IPS-20b (cell line): Measurements from ENCODE around the gene PHTF2.

Source experiments
- H3K27ac ChIP-seq: one replicate; pipeline ENCODE4 v1.5.1; 2013; ENCODE audit warnings: low read length
- H3K27me3 ChIP-seq: 2 replicates; pipeline ENCODE4 v1.6.1; 2013; ENCODE audit warnings: mild to moderate bottlenecking, low read length, inconsistent platforms; ENCODE audit not compliant: insufficient read depth
- H3K36me3 ChIP-seq: 2 replicates; pipeline ENCODE4 v1.6.1; 2013; ENCODE audit warnings: low read depth, mild to moderate bottlenecking, inconsistent platforms, low read length, moderate library complexity; ENCODE audit not compliant: insufficient read depth
- H3K4me1 ChIP-seq: 2 replicates; pipeline ENCODE4 v1.6.1; 2013; ENCODE audit warnings: mild to moderate bottlenecking, control low read depth, inconsistent platforms, low read length, moderate library complexity; ENCODE audit not compliant: insufficient read depth
- H3K4me3 ChIP-seq: 2 replicates; pipeline ENCODE4 v1.5.1; 2013; ENCODE audit warnings: mild to moderate bottlenecking, low read length, inconsistent platforms
- H3K9ac ChIP-seq: 2 replicates; pipeline ENCODE4 v1.6.1; 2013; ENCODE audit warnings: low read depth, mild to moderate bottlenecking, inconsistent platforms, low read length, moderate library complexity
- H3K9me3 ChIP-seq: 2 replicates; pipeline ENCODE4 v1.6.1; 2013; ENCODE audit warnings: mild to moderate bottlenecking, low read depth, low read length, inconsistent platforms; ENCODE audit not compliant: insufficient read depth

PHTF2 gene

DNA sequence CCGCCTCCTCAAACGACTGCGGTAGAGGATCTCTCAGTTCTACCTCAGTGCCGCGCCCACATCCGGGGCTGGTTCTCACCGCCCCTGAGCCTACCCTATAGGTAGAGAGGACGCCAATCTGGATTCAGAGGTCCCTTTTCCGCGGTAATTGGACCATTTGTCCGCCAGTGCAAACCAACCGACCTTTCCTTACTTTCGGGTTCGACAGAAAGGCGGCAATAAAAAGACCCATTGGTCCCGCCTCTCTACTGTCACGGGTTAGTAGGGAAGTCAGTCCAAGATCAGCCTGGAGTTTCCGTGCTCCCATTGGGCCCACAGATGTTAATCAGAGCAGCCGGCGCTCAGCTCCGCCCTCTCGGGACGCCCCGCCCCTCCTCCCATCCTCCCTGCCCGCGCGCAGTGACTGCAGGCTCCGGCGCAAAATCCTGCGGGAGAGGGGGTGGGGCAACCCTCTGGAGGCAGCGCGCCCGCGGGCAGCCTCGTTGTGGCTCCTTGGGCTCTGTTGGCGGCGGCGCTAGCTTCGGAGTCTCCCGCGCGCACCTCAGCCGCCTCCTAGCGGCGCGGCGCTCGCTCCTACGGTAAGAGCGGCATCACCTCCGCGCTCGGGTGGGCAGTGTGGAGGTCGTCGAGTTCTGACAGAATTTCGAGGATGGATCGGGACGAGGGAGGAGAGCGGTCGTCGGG, at the start of gene PHTF2, which contains the start of gene TMEM60:
Gene PHTF2 (plus strand): TSS at position 380 of the 684 bp plus-strand sequence.
Gene TMEM60 (minus strand): TSS at position 41 of the 684 bp plus-strand sequence. CDS start 4,061 bp downstream, outside the sequence.
- H3K9me3 ChIP-seq = no peaks in the 10 kb centered on the region
- H3K4me3 ChIP-seq = peak within 1 kb of the TSS; percentile 92
- H3K36me3 ChIP-seq = peaks cover 11% of the 10 kb centered on the region; the same call in 1 of the 2 replicates
- no peaks in the 10 kb centered on the region for H3K27me3 ChIP-seq
- peaks cover 9% of the 10 kb centered on the region; the same call in 1 of the 2 replicates for H3K4me1 ChIP-seq
- peak within 1 kb of the TSS; percentile 89 for H3K9ac ChIP-seq
- H3K27ac ChIP-seq = no peak within 1 kb of the TSS

DNA sequence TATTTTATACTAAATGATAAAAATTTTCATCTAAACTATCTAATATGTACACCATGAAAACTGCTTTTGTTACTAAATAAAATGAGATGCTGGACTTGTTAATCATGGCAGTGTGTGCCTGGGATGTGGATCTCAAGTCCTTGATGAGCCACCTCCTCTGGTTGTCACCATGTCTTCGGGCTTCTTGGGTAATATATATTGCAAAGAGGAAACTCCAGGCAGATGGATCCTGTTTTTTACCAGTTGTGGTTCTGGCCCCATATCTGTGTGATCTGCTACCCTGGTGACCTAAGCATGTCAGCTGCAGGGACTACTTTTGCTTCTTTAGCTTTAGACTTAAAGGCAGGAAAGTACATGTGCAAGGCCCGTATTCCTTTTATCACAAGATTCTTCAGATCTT, 46.6 kb upstream of the PHTF2 start:
- H3K27me3 ChIP-seq = no peaks in the 10 kb centered on the region
- H3K4me3 ChIP-seq = no peak overlapping the region
- no peaks in the 10 kb centered on the region for H3K9me3 ChIP-seq
- peaks cover 15% of the 10 kb centered on the region for H3K36me3 ChIP-seq
- no peaks in the 10 kb centered on the region for H3K4me1 ChIP-seq
- no peak overlapping the region for H3K27ac ChIP-seq
- no peak overlapping the region for H3K9ac ChIP-seq

DNA sequence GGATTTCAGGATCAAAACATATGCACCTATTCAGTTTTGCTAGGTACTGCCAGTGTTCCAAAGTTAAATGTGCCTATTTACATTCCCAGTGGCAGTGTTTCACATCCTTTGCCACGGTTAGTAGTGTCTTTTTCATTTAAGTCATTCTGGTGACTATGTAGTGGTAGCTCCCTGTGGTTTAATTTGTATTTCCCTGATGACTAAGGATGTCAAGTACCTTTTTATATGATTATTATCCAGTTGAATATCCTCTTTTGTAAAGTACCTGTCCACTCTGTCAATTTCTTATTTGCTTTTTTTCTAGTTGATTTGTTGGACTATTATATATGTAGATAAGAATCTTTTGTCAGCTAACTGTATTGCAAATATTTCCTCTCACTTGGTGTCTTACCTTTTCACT, 45.4 kb upstream of the PHTF2 start:
- no peaks in the 10 kb centered on the region for H3K9me3 ChIP-seq
- no peak overlapping the region for H3K4me3 ChIP-seq
- no peak overlapping the region for H3K9ac ChIP-seq
- no peaks in the 10 kb centered on the region for H3K4me1 ChIP-seq
- H3K27ac ChIP-seq = no peak overlapping the region
- peaks cover 15% of the 10 kb centered on the region; the same call in 1 of the 2 replicates for H3K36me3 ChIP-seq
- H3K27me3 ChIP-seq = no peaks in the 10 kb centered on the region

DNA sequence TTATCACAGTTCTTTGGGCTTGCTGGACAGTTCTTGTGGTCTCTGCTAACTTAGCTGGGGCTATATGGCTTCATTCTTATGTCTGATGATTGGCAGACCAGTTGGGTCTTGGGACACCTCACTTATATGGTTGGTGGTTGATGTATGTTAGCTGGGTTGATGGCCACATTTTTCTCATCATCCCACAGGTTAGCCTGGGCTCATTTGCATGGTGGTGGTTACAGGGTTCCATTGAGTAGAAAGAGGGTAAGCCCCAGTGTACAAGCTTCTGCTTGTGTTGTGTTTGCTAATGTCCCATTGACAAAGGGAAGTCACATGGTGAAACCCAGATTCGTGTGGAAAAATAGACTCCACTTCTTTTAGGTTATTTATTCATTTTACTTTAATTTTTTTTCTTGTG, 41.0 kb upstream of the PHTF2 start:
- no peaks in the 10 kb centered on the region for H3K9me3 ChIP-seq
- no peaks in the 10 kb centered on the region for H3K27me3 ChIP-seq
- H3K9ac ChIP-seq = no peak overlapping the region
- no peak overlapping the region for H3K27ac ChIP-seq
- no peaks in the 10 kb centered on the region for H3K4me1 ChIP-seq
- no peaks in the 10 kb centered on the region for H3K36me3 ChIP-seq
- H3K4me3 ChIP-seq = no peak overlapping the region

DNA sequence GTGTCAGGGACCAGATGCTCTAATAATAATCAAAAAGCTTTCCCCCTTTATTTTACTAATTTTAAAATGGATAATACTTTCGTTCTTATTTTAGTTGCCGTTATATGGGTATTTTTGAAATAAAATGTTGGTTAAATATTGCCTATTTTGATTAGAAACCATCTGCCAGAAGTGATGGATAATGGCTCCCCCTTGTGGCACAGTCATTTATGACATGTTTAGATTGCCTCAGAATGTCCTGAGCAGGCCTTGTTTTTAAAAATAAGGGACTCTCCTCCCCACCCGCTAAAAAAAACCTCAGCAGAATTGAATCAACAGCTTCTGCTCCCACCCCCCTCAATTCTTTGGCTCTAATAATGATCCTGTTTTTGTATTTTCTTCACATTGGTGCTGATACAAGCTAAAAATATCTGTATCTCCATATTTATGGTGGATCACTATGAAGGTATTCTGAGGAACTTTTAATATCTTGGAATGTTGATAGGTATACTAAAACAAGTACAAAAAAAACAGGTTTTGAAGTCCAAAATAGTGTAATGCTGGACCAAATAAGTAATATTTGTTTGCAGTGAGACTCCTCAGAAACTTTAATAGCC, 39.2 kb upstream of the PHTF2 start:
- Histone ChIP-seq H3K9me3 (no peaks in the 10 kb centered on the region), H3K36me3 (no peaks in the 10 kb centered on the region), H3K4me1 (no peaks in the 10 kb centered on the region), H3K27ac (no peak overlapping the region), H3K27me3 (no peaks in the 10 kb centered on the region), H3K4me3 (no peak overlapping the region), H3K9ac (no peak overlapping the region)

DNA sequence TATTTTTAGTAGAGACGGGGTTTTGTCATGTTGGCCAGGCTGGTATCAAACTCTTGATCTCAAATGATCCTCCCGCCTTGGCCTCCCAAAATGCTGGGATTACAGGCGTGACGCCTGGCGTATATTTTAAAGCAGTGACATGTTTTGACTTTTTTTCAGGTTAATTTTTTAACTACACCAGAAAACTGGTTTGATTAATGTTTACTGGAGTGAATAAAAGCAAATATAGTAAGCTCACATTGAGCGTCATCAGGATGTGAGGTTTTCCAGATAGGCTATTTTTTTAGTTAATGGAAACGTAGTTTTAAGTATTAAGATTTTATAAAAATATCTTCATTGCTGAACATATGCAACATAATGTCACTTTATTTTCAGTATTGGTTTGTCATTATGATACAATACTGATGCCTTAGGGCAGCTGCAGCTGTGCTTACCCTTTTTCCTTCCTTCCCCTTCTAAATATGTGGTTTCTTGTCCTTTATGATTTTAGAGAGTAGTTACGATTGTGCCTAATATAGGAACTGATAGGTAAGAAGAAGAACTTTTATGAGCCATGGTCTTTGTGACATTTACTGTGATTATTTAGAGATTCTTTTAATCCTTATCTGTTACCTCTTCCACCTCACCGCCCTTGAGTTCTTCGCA, 37.6 kb upstream of the PHTF2 start:
- no peaks in the 10 kb centered on the region for H3K9me3 ChIP-seq
- H3K9ac ChIP-seq = no peak overlapping the region
- H3K27ac ChIP-seq = no peak overlapping the region
- H3K4me1 ChIP-seq = no peaks in the 10 kb centered on the region; the same call in 1 of the 2 replicates
- H3K27me3 ChIP-seq = no peaks in the 10 kb centered on the region
- no peak overlapping the region for H3K4me3 ChIP-seq
- H3K36me3 ChIP-seq = no peaks in the 10 kb centered on the region

DNA sequence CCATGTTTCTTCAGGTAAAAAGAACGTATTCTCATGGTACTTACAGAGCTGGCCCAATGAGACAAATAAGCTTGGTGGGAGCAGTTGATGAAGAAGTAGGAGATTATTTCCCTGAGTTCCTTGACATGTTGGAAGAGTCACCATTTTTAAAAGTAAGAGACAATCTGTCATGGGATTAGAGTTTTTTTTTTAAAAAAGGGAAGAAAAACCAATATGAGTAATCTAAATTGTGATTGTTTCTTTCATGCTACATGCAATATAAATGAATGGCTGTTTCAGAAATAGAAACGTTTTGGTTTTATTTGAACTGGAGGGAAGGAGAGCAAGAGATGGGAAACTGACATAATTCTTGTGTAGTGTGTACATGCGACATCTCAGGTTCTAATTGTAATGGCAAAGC, 33.1 kb upstream of the PHTF2 start:
- H3K9me3 ChIP-seq = no peaks in the 10 kb centered on the region
- no peaks in the 10 kb centered on the region; the same call in 1 of the 2 replicates for H3K4me1 ChIP-seq
- H3K4me3 ChIP-seq = no peak overlapping the region
- H3K36me3 ChIP-seq = peaks cover 17% of the 10 kb centered on the region
- no peak overlapping the region for H3K27ac ChIP-seq
- no peaks in the 10 kb centered on the region for H3K27me3 ChIP-seq
- H3K9ac ChIP-seq = no peak overlapping the region

DNA sequence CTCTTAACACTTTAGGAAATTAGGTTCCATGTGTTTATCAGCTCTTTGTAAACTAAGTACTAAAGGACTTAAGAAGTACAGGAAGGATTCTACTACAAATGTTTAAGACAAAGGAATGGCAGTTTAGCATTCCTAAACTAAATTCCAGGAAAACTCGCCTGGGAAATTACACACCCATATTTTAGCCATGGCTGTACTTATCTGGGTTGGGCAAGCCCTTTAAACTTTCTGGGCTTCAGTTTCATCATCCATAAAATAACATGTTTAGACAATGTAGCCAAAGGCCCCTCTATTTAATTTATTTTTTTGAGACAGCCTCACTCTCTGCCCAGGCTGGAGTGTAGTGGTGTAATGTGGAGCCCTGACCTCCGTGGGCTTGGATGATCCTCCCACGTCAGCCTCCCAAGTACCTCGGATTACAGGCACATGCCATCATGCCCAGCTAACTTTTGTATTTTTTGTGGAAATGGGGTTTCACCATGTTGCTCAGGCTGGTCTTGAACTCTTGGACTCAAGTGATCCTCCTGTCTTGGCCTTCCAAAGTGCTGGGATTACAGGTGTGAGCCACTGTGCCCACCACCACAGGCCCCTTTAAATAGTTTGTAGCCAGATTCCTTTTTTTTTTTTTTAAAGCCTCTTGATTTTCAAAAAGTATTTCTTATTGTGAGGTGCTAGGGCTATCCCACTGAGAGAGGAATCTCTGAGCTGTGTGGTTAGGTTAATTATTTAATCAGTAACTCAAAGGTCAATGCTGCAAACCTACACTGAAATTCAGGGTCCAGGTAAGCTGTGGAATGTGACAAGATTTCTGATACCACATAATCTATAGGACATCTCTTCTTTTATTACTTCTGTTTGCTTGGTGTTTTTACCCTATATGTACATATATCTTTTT, 32.4 kb upstream of the PHTF2 start:
- Histone ChIP-seq H3K27me3 (no peaks in the 10 kb centered on the region), H3K27ac (no peak overlapping the region), H3K36me3 (peaks cover 17% of the 10 kb centered on the region), H3K4me3 (no peak overlapping the region), H3K9me3 (no peaks in the 10 kb centered on the region), H3K9ac (no peak overlapping the region), H3K4me1 (no peaks in the 10 kb centered on the region; the same call in 1 of the 2 replicates)

DNA sequence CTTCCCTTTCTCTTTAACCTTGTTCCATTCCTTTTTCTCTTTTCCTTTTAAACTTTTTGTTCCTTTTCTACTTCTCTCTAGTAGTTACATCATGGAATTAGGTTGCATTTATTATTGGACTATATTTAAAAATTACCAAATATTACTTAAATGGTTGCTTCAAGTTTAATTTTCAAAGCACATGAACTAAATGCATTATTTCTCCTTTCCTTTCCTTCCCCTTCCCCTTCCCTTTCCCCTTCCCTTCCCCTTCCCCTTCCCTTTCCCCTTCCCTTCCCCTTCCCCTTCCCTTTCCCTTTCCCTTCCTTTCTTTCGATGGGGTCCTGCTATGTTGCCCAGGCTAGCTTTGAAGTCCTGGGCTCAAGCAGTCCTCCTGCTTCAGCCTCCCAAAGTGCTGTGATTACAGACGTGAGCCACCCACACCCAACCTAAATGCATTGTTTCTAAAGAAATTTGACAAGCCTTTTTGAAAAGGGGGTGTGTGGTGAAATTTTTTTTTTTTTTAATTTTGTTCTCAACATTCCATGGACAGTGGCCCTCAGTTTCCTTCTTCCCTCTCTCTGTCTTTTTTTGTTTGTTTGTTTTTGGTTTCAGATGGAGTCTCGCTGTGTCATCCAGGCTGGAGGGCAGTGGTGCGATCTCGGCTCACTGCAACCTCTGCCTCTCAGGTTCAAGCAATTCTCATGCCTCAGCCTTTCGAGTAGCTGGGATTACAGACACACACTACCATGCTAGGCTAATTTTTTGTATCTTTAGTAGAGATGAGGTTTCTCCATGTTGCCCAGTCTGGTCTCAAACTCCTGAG, 31.6 kb upstream of the PHTF2 start:
- Histone ChIP-seq H3K9ac (no peak overlapping the region), H3K36me3 (peaks cover 20% of the 10 kb centered on the region), H3K4me3 (no peak overlapping the region), H3K27ac (no peak overlapping the region), H3K9me3 (no peaks in the 10 kb centered on the region), H3K27me3 (no peaks in the 10 kb centered on the region), H3K4me1 (no peaks in the 10 kb centered on the region; the same call in 1 of the 2 replicates)

DNA sequence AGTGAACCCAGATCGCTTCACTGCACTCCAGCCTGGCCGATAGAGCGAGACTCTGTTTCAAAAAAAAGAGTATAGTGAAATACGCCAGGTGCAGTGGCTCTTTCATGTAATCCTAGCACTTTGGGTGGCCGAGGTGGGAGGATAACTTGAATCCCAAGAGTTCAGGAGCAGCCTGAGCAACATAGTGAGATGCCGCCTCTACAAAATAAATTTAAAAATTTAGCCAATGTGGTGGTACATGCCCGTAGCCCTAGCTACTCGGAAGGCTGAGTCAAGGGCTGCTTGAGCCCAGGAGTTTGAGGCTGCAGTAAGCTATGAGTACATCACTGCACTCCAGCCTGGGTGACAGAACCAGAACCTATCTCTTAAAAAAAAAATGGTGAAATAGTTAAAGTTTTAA, 28.3 kb upstream of the PHTF2 start:
- H3K27me3 ChIP-seq = no peaks in the 10 kb centered on the region
- H3K4me1 ChIP-seq = no peaks in the 10 kb centered on the region; the same call in 1 of the 2 replicates
- no peaks in the 10 kb centered on the region for H3K9me3 ChIP-seq
- H3K27ac ChIP-seq = no peak overlapping the region
- no peak overlapping the region for H3K4me3 ChIP-seq
- no peak overlapping the region for H3K9ac ChIP-seq
- H3K36me3 ChIP-seq = peaks cover 46% of the 10 kb centered on the region

DNA sequence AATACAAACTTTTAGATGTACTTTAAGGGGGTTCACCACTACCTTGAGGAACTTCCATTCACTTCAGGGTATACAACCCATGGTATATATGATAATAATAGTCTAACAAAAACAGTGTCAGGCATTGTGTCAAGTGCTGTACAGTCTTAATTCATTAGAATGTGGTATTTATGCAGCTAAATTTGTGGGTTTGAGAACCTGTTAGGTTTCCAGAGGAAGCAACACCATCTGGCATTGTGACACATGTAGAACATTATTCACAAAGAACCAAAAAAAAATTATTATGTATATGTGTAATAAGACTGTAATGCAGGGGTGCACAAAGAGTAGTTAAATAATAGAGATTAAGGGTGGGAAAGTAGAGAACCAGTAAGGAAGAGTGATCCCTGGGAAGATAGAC, 26.7 kb upstream of the PHTF2 start:
- Histone ChIP-seq H3K27ac (no peak overlapping the region), H3K36me3 (peaks cover 48% of the 10 kb centered on the region), H3K4me3 (no peak overlapping the region), H3K9me3 (no peaks in the 10 kb centered on the region), H3K27me3 (no peaks in the 10 kb centered on the region), H3K4me1 (no peaks in the 10 kb centered on the region), H3K9ac (no peak overlapping the region)
